Sigmoid colon (tissue), 4 donors: Measurements from ENCODE around the gene ADNP2.

Source experiments
- CTCF ChIP-seq, 4 experiments: fragments of 450-650 bp in 3 of 4; fragments of 200-600 bp in 1 of 4; IDR thresholded peaks; one replicate each; pipeline ENCODE4 v1.5.1; 2016 to 2019; ENCODE audit warnings: antibody characterized with exemption in 4 of 4, mild to moderate bottlenecking in 3 of 4, moderate library complexity in 2 of 4
- EP300 ChIP-seq, 4 donors: sonication (generic); formaldehyde crosslinking; IDR thresholded peaks; one replicate each; pipeline ENCODE4 v1.6.1; 2017; ENCODE audit warnings: antibody characterized with exemption in 4 of 4
- POLR2AphosphoS5 ChIP-seq, 4 donors: sonication (generic); formaldehyde crosslinking; IDR thresholded peaks; one replicate each; pipeline ENCODE4 v1.6.1; 2017; ENCODE audit warnings: antibody characterized with exemption in 4 of 4

- TF ChIP-seq CTCF (IDR thresholded peaks at IDR 0.05) (no peak), POLR2AphosphoS5 (IDR thresholded peaks at IDR 0.05) (no peak), EP300 (IDR thresholded peaks at IDR 0.05) (no peak)
Measured at GRCh38 chr18:80166240-80166639, 57.2 kb downstream of the ADNP2 start.
